NCI-H146 (cell line): ENCODE results near the gene CRTC1.

Experiments used
- DNase-seq: peaks from one replicate; lab custom pipeline; 2025; lab: John Stamatoyannopoulos, UW

CRTC1 gene

DNA sequence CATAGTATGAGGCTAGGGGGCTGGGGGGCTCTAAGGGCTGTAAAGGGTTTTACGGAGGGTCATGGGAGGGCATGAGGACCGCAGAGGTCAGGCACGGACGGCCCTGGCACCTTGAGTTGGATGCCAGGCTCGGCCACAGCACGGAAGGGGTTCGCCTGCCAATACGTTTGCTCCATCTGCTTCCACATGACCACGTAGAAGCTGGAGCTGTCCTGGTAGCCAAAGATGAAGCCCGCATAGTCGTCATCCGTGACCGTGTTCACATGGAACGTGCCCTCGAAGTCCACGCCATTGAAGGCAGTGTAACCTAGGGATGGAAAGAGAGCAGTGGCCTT lies 101.3 kb downstream of the CRTC1 start:
- DNase-seq: no peak

- peak; percentile 83 for DNase-seq
Measured at GRCh38 chr19:18785179-18786124, 102.0 kb downstream of the CRTC1 start.

GRCh38 chr19:18788529-18789421 lies 105.3 kb downstream of the CRTC1 start:
- DNase-seq: no peak

DNA sequence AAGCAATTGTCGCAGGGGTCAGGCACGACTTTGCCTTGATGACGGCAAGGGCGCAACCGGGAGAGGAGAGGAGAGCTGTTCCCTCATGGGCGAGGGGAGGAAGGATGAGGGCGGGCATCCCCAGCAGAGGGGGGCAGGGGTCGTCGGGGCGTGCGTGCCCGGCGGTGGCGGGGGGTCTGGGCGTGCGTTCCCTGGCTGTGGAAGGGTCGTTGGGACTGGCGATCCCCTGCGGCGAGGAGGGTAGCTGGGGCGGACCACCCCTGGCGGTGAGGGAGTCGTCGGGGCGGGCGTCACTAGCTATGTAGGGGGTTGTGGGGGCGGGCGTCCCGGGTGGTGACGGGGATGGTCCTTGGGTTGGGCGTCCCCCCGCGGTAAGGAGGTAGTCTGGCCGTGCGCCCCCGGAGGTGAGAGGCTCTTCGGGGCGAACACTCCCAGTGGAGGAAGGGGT lies 106.0 kb downstream of the CRTC1 start:
- no peak for DNase-seq

DNA sequence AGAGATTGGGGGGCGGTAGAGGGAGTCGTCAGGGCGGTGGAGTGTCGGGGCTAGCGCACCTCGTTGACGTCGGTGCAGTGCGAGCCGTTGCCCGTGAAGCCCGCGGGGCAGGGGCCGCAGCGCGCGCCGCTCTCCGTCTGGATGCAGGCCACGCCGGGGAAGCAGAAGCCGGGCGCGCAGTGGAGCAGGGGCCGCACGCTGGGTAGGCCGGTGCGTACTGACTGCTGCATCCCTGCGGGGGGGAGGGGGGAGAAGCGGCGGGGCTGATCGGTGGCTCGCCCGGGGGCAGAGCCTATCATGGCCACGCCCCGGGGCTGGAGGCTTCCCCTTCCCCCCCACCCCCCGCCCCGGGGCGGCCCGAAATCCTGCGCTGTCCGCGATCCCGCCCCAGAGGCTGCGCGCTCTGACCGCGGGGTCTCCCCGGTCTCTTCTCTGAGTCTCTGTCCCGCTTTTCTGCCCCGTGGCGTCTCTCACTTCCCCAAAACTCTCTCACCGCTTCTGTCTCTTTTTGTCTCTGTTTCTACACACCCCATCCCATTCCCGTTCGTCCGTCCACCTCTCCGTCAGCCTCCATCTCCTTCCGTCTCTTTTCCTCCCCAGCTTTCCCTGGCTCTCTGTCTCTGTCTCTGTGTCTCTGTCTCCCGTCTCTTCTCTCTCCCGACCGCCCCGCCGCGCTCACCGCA lies 106.5 kb downstream of the CRTC1 start:
- DNase-seq: peak; percentile 84

- no peak for DNase-seq
Measured at GRCh38 chr19:18790566-18791314, 107.3 kb downstream of the CRTC1 start, which contains the start of gene COMP. Gene COMP, minus strand, starts transcription at chr19:18791305. Its CDS starts 36 bp downstream, at chr19:18791269.

GRCh38 chr19:18791315-18791678 lies 107.8 kb downstream of the CRTC1 start:
- DNase-seq: no peak

GRCh38 chr19:18792661-18793060 lies 109.2 kb downstream of the CRTC1 start:
- DNase-seq: no peak

- DNase-seq: no peak
Measured at GRCh38 chr19:18793144-18794028, 109.9 kb downstream of the CRTC1 start.

- no peak for DNase-seq
Measured at GRCh38 chr19:18794029-18794313, 110.5 kb downstream of the CRTC1 start.

DNA sequence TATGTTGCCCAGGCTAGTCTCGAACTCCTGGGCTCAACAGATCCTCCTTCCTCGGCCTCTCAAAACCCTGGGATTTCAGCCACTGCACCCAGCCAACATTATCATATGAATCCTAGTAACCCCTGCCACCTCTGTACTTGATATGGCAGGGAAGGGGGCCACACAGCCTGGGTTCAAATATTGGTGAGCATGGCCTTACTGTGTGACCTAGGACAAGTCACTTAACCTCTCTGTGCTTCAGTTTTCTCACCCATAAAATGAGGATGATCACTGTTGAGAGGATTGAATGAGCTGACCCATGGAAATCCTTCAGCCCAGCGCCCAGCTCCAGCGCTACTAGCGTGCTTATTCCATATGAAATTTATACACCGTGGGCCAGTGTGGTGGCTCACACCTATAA lies 111.2 kb downstream of the CRTC1 start:
- DNase-seq: no peak

DNA sequence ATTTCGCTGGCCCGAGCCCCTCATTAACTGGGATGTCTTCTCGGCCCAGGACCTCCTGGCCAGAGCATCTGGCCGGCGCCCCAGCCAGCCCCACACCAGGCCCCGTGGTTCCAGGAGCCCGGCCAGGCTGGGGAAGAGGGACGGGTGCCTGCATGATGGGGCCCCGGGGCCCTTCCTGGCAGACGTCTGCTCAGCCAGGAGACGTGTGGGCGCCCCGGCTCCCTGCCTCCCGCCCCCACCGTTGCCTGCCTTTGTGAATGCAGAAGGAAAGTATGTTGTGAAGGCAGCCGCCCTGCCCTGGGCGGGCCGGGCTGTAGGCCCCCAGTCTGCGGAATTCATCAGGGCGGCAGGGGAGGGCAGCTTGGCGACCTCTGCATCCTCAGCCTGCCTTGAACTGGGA lies 112.1 kb downstream of the CRTC1 start:
- no peak for DNase-seq

DNA sequence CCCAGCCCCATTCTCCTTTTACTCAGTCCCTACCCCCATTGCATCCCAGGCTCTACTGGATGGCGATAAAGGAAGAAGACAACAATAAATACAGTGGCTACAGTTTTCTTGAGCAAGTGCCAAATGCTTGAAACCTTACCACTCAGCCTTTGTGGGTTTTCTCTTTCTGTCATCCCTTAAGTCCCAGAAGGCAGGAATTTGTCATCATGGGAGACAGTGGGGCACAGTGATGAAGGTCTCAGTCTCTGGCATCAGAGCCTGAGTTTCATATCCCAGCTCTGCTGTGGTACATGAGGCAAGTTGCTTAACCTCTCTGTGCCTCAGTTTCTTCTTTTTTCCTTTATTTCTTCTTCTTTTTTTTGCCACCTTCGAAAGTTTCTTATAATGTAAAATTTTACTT lies 112.8 kb downstream of the CRTC1 start:
- no peak for DNase-seq

- DNase-seq: peak; percentile 65
Measured at GRCh38 chr19:18798384-18799352, 115.2 kb downstream of the CRTC1 start.

DNA sequence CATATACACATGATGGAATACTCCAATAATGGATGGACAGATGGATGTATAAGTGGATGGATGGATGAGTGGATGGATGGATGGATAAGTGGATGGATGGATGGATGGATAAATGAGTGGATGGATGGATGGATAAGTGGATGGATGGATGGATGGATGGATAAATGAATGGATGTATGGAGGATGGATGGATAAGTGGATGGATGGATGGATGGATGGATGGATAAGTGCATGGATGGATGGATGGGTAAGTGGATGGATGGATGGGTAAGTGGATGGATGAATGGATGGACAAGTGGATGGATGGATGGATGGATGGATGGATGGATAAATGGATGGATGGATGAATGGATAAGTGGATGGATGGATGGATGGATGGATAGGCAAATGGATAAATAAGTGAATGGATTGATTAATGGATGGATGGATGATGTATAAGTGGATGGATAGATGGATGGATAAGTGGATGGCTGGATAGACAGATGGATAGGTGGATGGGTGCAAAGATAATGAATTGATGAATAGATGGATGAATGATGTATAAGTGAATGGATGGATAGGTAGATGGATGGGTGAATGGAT lies 116.0 kb downstream of the CRTC1 start:
- no peak for DNase-seq

- no peak for DNase-seq
Measured at GRCh38 chr19:18800079-18800478, 116.6 kb downstream of the CRTC1 start.

GRCh38 chr19:18800636-18801035 lies 117.2 kb downstream of the CRTC1 start:
- no peak for DNase-seq

DNA sequence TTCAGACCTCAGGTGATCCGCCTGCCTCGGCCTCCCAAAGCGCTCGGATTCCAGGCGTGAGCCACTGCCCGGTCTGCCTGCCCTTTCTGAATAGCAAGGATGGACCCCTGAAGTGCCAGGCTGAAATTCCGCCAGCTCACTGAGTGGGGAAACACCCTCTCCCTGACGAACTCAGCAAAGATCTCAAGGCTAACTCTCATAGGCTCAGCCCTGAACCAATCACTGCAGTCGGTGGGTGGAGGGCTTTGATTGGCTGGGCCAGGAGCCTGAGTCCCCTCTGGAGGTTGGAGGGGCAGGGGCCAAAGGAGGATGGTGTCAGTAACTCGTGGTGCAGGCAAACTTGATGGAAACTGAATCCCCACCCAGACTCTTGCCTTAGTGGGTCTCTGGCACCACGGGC lies 118.9 kb downstream of the CRTC1 start:
- peak; percentile 48 for DNase-seq

GRCh38 chr19:18803550-18804138 lies 120.2 kb downstream of the CRTC1 start:
- no peak for DNase-seq
